ENCODE data around the gene GJA10.

GJA10 gene

DNA sequence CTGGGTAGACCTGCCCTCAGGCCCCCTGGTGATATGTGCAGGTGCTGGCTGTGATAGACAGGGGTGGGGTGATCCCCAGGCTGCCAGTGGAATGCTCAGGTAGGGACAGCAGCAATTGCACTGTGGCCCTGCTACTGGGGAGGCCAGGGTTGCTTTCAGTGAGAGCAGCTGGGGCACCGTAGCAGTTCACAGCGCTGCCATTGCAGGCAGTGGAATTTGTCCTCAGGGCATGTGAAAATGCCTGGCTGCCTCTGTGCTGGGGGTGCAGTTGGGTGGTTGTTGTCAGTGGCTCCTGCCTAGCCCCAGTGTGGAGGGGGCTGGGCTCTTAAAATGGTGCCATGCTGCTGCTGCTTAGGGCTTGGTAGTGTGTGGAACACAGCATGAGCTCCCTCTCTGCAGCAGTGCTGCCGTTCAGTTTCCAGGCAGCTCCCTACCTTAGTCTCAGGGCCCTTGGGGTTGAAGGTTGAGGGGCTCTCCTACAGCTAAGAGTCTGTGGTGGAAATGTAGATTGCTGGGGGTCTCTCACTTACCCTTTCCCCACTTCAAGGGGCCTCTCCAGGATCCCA, 23.6 kb downstream of the GJA10 start:
- DNase-seq, result no peak

DNA sequence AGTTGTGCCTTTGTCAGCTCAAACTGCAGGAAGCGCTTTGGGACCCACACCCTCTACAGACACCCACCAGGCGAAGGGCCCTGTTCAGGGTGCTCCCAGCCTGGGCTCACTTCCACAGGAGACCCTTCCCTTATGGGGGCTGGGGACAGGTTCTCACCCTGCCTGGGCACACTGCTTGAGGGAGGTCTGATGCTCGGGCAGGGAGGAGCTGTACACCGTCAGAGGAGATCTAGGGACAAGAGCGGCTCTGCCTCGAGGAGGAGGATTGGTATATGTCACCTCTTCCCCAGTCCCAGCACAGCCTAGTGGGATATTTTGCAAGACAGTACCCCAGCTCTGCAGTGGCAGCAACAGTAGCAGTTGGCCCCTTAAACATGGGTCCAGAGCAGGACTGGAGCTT, 26.9 kb downstream of the GJA10 start:
- no peak for DNase-seq

DNA sequence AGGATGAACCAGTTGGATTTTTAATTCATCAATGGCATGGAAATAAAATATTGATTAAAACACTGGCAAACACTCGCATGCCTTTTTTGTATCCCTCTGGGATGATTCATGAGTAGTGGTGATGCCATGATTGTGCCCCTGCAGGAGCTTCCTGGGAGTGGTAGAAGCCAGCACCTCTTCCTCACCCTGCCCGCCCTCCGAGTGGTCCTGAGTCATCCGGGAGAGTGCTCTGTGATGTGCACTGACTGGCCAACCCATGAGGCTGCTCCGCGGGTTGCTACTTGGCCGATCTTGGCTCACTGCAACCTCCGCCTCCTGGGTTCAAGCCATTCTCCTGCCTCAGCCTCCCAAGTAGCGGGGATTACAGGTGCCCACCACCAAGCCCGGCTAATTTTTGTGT, 27.4 kb downstream of the GJA10 start:
- DNase-seq, result no peak

DNA sequence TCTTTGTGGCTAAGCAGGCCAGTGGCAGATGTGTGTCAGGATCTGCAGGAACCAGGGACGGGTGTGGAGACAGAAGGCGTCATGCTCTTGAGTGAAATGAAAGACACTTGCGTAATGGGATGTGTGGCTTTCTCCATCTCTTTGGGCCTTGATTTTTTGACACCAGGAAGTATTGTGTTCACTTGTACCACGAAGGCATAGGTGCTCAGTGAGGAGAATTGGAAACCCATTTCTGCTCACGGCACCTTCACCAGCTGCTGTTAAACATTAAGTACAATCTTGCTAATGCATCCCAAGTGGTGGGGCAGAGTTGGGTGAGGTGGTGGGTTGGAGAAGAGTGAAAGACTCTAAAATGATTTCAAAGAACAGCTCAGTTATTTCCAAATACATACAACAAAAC, 30.0 kb downstream of the GJA10 start:
- no peak for DNase-seq

DNA sequence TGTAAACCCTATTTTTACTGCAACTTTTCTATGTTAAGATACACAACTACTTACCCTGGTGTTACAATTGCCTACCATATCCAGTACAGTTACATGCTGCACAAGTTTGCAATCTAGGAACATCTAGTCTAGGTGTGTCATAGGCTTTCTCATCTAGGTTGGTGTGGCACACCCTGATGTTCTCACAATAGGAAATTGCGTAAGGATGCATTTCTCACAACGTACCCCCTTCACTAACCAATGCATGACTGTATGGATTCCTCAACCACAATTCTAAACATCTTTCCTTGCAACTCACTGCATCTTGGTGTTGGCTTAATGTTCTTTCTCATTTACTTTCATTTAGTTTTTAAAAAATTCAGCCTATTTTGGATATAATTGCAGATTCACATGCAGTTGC, 31.6 kb downstream of the GJA10 start:
- DNase-seq, result no peak

DNA sequence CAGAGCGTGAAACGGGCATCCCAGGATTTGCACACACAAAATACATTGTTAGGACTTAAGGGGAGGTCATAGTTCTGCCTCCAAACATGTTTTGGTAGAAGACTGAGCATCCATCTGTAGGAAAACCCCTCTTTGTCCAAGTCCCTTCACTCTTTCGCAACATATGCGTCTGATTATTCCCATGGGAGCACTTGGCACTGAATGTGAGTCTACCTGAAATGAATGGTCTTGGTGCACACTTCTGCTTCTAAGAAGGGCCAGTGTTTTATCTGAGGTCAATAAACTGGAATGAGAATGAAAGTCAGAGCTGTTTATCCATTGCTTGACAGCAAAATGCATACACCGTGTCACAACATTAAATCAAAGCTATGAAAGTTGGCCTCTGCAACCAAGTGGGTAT, 33.0 kb downstream of the GJA10 start:
- DNase-seq, result no peak

DNA sequence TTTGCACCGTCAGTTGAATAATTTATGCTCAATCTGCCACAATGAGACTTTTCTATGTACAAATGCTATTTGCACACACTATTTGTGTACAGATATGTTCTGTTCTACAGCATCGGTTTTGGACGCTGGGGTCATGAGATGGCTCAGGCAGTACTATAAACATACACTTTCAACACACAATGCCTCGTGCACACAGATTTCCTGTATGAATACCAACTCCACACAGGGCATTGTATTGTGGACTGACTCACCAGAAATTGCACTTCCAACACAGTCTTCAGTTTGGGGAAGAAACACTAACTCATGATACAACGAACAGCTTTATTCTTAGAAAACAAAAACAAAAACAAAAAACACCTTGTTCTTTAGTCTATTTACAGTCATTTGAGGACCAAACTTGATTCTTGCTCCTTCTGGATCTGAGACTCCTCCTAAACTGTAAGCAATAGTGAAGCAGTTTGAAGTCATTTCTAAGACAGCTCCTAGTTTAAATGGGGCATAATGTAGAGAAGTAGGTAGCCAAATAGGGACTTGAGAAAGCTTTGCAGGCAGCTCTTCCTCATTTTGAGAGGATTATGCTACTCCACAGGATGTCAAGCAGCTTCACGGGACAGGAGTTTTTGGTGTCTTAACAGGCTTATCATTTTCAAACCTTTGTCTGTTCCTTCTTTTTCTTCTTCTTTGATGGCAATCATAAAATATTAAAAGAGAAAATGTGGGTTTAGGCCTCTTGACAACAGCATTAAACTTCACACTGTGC, 33.7 kb downstream of the GJA10 start:
- DNase-seq, result no peak

DNA sequence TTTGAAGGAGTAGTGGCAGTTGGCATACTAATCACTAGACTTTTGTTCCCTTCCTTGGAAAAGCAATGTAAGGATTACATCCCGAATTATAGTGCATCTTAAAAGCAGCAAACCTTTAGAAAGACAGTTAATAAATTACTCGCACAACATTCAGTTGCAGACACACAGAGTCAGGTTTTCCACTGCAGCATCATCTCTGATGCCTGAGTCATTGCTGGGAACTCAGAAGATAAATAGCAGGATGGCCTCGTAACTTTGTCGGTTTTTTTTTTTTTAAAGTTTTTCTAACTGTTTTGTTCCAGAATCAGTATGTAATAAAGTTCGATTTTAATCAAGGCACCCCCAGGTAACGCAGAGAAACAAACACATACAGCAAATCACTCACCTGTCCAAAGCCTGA, 34.3 kb downstream of the GJA10 start:
- DNase-seq, result no peak

DNA sequence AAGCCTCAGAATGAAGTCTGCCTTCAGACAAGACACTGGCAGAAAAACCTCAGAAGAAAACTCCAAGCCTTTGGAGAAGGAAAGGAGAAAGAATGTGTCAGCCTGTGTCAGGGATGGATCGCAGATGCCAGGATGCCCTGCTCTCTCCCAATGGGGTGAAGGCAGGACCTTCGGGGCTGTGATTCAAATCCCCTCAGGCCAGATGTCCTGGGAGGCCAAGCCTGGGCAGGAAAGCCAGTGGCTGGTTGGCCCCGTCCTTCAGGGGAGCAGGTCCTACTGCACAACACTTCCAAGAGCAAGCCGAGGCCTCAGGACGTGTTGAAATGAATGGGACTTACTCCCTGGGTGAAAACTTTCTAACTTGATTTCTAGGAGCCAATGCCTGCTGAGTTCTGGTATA, 36.5 kb downstream of the GJA10 start:
- no peak for DNase-seq

DNA sequence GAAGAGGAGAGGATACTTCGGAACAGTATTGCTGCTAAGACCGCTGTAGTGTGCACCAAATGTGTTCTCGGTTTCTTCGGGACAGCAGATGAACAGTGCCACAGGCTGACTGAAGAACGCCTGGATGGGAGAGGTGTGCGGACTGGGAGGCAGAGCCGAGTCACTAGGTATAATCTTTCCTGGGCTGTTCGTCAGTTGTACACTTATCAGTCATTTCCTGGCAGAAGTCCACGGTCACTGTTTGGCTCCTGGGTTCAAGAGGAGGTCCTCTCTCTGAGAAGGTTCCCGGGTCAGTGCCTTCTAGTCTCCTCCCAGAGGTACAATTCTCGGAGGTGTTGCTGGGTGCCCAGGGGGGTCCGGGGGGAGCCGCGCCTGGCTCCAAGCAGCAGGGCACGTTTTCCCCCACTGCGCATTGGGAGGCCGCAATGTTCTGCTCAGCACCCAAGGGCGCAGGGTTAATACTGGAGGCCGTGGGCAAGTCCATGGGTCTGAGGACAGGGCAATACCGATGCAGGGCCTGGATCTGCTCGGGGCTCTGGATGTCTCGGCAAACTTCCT, 38.1 kb downstream of the GJA10 start:
- no peak for DNase-seq

DNA sequence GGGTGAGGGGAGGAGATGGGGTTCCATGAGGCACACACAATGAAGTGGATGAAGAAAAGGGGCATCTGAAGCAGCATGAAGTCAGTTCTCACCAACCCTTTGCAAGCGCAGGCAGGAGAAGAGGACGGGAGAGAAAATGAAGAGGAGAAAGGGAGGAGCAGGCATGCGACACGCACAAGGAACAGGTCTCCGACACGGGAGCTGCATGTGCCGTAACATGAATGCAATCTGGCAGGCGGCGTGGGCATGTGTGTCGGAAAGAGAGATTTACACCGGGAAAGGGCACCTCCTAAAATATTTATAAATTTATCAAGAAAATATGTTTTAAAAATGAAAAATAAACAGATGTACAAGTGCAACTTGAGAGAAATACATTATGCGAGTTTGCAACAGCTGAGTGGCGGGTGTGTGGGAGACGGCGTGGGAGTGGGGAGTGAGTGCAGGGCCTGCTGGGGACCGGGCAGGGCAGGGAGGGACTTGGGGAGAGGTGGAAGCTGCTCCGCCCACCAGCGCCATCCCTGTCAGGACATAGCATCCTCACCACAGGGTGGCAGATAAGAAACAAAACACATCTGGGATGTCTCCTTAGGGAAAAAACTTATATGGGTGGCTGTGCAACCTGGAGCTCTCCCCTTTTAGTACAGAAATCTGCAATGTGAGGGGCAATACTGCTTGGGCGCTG, 40.6 kb downstream of the GJA10 start:
- DNase-seq, result no peak

DNA sequence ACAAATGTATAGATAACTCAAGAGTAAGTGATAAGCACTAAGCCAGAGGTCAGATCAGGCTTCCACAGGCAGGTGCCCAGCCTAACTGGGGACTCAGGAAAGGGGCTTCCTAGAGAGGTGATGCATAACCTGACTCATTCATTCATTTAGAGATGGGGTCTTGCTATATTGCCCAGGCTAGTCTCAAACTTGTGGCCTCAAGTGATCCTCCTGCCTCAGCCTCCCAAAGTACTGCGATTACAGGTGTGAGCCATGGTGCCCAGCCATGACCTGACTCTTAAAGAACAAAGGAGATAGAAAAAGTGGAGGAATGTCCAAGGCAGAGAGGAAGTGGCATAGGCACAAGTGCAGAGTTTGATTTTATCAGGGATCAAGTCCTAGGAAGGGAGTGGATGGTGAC, 41.9 kb downstream of the GJA10 start:
- no peak for DNase-seq

DNA sequence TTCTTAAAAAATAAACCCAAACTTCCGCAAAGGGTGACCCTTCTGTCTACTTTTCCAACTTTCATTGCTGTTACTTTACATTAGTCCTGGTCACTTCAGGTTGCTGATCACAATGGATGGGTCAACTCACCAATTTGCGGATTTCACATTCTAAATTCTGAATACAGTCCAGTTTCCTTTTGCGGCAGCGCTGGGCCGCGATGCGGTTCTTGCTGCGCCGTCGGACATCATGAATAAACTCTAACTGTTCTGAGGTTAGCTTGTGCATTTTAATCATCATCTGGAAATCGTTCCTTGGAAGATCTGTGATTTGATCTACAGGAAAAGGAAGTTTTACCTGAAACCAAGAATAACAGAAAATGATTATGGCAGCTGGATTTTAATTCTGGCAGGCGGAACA, 43.7 kb downstream of the GJA10 start:
- DNase-seq, result no peak

DNA sequence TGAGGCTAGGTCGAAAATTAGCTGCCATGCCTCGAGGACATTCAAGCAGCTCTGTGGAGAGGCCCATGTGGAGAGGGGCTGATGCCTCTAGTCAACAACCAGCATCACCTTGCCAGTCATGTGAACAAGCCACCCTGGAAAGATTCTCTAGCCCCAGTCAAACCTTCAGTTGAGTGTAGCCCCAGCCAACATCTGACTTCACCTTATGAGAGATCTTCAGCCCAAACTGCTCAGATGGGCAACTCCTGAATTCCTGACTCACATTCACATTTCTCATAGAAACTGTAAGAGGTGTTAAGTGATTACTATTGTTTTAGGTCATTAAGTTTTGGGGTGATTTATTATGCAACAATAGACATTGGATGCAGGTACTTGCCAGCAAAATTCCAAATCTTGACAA, 44.9 kb downstream of the GJA10 start:
- DNase-seq, result no peak

DNA sequence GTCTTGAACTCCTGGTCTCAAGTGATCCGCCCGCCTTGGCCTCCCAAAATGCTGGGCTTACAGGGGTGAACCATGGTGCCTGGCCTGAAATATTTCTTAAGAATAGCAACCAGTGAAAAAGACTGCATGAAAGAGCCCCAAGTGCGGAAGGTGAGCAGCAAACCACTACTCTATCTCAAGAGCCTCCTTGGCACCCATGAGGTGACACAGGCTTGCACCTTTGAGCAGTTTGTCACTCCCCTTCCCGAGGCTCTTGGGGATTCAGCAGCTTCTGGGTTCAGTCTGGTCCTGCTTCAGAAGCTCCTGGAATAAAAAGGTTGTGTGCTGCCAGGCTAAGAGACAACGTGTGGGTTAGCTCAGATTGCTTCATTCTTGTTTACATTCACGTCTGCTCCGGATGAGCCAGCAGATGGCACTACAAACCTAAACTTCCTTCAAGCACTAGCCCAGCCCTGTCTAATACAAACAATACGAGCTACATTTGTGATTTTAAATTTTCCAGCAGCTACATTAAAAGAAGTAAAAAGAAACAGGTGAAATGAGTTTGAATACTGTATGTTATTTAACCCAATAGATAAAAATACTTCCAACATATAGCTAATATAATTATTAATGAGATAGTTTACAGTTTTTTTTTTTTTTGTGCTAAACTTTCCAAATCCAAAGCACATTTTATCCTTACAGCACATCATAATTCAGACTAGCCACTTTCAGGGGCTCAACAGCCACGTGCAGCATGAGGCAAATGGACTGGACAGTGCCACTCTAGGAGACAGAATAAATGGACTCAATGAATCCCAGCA, 46.2 kb downstream of the GJA10 start:
- DNase-seq, result peak; percentile 79

DNA sequence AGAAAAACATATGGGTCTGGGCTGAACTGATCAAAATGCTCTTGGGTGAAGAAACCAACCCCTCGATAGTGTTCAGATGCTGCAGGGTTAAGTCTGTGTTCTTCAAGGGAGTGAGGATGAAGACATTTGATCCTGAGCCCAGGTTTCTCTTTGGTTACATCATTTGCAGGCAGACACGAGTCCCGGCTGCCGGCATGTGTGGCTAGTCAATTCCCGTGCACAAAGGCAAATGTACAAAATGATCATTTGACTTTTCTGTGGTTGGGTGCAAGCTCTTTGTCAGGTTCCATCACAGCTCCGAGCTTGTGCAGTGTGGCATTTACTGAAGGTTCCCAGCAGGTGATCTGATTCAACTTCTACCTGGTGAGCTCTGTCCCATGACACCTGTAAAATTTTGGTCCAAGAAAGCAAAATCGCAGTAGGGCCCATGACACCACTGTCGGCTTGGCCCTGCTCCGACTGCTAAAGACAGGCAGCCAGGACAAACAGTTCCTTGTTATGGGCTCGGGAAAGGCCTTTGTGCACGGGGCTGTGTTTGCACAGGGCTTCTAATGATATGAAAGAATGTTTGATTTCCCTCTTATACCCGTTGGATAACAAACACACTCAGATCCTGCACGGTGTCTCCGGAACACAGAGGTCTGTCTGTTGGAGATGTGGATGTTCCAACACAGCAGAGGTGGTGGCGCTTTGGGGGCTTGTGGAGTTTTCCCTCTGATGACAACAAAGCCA, 46.9 kb downstream of the GJA10 start:
- DNase-seq, result no peak

DNA sequence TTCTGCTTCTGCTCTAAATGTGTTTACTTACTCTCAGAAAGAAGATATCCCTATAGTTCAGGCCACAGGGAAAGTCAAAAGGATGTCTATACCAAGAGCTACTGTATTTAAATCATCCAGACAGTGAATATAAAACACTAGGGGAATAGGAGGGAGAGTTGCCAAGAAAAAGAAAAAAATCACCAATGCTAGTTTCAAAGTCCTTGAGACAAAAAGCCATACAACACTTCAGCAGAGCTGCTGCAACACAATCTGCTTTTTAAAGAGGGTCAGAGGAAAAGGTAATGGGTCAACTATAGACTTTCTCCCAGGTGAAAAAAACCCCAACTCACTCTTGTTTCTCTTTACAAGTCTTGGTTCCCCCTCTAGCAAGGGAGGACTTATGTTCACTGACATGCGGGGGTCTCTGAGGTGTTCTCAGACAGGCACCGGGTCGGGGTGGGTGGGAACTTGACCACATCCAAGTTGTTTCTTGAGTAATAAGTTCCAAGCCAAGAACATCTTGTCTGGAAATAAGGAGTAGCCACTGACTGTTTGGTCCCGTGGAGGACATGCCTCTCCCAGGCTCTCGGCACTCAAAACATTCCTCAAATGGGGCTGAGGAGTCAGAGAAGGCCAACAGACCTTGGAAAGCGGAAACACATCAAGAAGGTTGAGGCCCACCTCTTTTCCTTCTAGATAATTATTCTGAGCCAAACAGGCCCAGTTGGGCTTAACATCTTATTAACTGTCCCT, 47.7 kb downstream of the GJA10 start:
- no peak for DNase-seq

DNA sequence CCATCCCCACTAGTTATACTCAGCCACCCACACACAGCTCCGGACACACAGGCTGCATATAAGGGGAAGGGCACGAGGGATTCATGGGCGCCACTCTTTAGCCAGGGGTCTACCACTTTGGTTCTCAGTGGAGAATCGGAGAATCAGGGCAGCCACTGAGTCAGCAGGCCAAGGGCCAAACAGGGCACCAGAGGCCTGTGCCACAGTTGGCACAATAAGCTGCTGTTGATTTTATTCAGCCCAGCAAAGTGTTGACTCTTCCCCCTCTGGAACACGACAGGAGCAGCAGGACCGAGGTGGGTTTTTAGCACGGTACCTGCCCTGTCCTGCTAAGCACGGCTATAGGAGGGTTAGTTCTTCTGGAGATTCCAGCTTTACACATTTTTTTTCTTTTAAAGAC, 48.3 kb downstream of the GJA10 start:
- no peak for DNase-seq

DNA sequence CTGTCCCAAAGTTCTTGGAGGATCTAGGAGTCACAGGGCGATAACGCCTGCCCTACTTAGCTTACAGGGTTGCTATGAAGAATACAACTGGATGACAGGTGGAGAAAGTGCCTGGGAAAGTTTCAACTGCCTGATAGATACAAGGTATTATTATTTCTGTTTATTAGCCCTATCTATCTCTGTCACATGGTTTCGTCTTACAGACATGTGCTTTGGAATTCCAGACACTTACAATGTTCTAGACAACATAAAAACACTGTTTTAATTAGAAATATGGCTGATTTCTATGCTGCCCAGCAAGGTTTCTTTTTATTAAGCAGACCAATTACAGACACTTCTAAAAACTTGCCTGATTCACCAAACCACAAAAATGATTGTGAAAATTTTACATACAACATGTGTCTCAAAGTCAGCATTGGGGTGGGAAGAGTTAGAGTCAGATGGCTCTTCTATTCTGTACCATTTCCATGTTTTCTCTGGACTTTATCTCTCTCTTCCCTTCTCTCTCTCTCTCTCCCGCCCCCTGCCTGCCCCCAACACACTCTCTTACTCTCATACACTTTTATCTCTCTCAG, 50.0 kb downstream of the GJA10 start:
- no peak for DNase-seq

DNA sequence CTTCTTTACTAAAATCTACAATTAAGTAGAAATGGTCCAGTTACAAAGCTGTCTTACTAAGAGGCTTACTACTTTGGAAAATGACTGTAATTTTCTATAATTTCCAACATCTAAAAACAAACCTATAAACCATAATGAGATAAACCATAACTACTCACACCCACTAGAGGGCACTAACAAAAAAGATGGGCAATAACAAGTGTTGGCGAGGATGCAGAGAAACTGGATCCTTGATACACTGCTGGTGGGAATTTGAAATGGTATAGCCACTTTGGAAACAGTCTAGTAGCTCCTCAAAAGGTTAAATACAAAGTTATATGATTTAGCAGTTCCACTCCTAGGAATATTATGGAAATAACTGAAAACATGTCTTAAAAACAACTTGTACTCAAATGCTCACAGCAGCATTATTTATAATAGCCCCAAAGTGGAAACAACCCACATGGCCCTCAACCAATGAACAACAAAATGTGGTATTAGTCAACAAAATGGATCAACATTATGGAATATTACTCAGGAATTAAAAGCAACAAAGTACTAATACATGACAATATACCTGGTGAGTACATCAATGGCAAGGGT, 50.6 kb downstream of the GJA10 start:
- peak; percentile 43 for DNase-seq

Data from NCI-H82 (cell line).